Pulmonary artery endothelial cell (primary cell): ENCODE results near the gene FBXW8. TPM values are rescaled to one million over a fixed set of nuclear protein-coding genes. Genes with fewer than 3 reads are reported as not detected.

ENCODE experiments used
- DNase-seq: peaks from one replicate; pipeline ENCODE4 v3.0.0-alpha.2; 2011; ENCODE audit warnings: low read depth, low spot score
- total RNA-seq: library from RNA; depleted of rRNA; stranded (reverse); fragments of >200 nt; gene quantifications from 2 replicates; pipeline ENCODE4 v1.2.3, GENCODE V29; 2014

FBXW8 gene
- total RNA-seq, 1 donor from 2014 or later: 9.2 TPM

DNA sequence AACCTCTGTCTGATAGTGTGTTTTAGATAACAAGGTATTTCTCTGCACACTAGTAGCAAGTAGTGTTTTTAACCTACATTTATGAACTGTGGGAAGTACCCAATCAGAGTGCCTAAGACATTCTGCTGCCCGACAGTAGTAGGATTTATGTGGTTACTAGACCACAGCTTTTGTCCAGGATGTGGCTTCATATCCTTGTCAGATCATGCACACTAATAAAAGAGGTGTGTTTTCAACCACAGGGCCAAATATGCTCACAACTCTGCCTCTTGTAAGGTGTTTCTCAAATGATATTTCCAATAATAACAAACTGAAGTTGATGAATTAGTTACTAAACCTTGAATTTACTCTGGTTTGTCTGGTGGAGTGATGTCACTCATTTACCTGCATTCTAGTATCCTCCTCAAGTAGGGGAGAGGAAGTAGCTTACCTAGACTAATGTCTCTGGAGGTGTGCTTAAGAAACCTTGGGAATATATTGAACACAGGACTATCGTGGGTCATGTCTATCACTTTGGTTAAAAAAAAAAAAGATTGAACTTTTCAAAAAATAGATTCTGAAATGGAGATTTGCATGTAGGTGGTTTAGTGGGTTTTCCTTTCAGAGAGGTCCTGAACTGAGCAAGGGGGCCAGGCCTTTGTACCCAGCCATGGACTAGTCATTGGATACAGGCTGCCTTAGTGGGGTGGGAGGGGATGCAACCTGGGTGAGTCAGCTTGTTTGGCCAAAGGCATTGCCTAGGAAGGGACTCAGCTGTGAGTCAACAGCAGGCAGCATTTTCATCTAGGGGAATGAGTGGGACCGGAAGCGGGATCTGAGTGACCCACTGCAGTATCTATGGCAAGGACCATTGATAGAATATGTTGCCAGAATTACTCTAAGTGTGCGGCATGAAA is 14.1 kb downstream of the FBXW8 start:
- DNase-seq: peak; percentile 29

DNA sequence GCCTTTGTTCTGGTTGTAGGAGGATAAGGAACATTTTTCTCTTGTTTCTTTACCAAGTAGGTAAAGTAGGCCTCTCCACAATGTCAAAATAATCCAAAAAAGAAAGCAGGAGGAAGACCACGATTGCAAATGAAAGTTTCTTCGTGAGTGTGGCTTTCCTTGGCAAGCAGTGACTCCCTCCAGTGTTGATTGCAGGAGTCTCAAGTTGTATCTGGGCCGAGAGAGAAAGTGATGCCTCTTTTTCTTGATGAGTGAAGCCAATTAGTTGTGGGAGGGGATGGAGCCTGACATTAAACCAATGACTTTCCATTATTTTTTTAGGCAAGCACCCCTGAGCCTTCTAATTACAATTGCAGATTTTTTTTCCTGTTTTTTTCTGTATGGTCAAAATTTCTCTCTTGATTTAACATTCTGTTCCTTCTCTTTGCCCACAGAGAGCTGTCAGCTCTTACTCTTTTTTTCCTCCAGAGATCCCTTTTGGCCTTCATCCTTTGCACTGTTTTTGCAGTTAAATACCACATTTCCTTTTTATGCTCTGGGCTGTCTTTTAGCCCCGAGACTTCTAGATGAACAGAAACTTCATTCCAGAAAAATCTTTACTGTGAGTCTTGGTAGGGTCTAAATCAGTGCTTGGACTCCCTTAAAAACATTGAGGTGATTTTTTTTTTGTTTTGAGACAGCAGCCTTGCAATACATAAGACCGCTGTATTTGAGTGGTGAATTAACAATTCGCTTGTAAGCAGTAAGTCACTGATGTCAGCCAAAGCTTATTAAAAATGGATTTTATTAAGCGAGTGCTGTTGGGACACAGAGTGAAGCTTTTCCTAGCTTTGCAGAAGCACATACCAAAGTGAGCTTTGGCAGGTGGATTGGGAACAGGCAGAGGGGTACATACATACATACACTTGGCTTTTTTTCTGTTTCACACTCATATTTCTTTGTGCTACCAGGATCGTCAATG is 15.8 kb downstream of the FBXW8 start:
- no peak for DNase-seq

DNA sequence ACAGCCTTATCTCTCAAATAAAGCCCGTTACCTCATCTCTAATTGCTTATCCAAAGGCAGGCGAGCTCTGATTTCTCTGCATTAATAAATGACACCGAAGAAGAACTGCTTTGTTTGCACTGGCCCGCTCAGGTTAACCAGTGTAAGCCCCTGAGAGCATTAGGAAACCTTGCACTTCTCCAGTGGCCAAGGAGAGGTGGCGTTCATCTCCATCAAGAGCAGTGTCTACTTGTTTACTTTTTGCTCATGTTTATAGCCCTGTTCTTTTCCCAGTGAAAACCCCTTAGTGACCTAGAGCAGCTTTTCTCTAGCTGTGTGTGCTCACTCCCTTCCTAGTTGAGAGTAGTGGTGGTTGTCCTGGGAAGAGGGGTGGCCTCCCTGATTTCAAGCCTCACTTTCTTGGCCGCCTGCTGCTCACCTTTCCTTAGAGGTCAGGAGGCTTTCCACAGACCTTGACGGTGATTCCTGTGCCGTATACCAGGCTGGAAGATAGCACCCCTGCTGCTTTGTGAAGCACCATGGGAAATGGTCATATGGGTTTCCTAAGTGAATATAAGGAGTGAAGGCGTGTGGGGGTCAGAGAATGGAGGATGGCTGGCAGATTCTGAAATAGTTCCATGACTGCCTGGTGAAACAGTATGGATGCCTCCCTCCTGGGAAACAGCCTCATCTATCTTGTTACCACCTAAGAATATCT is 16.6 kb downstream of the FBXW8 start:
- no peak for DNase-seq

DNA sequence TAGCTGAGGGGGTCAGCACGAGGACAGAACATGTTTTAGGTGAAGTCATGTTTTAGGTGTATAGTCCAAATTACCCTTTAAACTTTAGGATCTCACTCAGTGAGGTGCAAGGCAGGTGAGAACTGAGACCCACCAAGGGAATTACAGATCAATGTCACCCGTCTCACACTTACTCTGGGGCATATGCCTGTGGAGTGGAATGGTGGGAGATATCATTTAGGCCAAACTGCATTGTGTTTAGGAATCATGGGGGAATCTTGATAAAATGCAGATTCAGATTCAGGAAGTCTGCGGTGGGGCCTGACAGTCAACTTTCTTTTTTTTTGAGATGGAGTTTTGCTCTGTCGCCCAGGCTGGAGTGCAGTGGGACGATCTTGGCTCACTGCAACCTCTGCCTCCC is 17.8 kb downstream of the FBXW8 start:
- DNase-seq: no peak

DNA sequence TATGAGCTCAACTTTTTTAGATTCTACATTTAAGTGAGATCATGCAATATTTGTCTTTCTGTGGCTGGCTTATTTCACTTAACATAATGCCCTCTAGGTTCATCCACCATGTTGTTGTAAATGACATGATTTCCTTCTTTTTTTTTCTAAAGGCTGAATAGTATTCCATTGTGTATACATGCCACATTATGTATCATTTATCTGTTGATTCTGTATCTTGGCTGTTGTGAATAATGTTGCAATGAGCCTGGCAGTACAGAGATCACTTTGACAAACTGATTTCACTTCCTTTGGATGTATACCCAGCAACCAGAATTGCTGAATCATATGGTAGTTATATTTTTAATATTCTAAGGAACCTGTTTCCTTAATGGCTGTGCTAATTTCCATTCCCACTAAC is 19.1 kb downstream of the FBXW8 start:
- DNase-seq: no peak

DNA sequence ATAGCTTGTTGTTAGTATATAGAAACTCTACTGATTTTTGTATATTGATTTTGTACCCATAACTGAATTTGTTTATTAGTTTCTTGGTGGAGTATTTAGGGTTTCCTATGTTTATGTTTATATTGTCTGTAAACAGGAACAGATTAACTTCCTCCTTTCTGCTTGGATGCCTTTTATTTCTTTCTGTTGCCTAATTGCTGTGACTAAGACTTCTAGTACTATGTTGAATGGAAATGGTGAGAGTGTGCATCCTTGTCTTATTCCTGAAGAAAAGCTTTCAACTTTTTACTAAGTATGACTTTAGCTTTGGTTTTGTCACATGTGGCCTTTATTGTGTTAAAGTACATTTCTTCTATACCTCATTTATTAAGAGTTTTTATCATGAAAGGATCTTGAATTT is 20.9 kb downstream of the FBXW8 start:
- no peak for DNase-seq

DNA sequence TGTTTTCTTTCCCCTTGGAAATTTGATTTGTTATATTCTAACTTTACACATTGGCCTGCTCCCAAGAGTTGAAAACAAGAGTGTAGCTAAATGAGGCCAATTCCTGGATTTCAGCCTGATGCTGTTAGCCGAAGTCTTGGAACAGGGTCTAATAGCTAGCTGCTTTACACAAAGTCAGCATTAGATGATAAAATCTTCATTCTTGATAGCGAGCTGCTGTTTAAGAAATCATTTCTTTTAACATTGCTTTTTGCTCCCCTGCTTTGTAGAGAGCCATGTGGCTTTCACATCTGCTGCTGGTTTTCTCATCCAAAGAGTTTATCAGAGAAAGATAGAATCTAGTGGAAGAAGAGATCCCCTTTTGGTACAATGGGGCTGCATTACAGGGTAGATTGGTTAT is 22.3 kb downstream of the FBXW8 start:
- DNase-seq: no peak

DNA sequence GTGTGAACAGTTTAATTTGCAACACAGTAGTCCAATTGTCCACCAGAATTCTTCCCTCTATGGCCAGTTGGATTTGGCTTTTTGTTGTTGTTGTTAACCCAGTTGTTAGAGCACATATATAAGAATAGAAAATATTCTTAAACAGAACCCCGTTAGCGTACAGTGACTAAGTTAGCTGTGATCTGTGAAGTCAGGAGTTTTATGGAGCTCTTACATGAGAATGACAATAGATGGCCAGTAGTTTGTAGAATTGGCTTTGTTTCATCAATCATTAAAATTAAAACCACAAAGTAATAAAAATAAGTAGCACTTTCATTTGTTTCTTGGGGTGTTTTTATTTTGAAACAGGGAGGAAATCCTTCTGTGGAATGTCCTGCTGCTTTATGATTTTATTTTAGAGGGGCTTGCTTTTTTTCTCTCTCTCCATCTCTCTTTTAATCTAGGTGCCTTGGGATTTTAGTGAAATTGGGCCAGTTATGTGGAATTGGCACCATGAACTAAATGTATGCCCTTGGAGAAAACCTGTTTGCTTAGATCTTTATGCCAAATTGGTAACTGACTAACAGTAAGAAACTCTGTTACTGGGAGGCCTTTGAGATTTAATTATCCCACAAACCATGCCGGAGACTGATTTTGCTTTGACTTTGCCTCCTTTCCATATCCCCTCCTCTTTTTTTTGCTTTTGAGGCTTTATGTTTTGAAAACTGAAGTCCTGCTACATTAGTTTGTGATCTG is 22.9 kb downstream of the FBXW8 start:
- no peak for DNase-seq

DNA sequence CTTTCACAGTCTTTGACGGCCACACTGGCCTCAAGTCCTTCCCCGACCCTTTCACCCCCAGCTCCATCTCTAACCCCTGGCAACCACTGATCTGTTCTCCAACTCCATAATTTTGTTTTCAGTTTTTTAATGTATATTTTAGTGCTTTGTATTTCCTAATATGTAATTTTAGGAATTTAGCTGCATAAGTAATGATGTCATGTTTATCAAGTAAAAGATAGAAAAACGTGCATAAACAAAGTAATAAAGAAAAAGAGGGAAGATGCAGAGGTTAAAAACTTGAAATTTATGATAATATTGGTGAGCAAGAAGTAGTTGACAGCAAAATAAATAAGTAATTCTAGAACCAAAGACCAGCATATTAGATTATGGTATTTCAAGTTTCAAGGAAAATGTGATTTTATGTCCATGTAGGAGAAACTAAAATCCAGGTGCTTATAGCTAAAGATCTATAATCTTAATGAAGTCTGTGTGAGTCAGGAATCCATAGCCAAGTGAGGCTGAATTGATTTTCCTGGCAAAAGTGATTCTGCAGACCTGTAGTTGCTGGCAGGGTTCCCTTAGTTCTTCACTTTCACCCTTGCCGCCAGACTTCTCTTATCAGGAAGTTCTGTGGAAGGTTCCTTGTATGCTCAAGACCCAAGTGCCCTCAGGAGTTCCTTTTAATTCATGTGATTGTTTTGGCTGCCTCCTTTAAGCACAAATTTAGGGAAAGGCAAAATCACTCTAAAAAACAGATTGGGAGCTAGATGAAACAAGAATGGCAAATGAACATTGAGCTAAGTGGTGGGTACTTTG is 24.4 kb downstream of the FBXW8 start:
- no peak for DNase-seq

DNA sequence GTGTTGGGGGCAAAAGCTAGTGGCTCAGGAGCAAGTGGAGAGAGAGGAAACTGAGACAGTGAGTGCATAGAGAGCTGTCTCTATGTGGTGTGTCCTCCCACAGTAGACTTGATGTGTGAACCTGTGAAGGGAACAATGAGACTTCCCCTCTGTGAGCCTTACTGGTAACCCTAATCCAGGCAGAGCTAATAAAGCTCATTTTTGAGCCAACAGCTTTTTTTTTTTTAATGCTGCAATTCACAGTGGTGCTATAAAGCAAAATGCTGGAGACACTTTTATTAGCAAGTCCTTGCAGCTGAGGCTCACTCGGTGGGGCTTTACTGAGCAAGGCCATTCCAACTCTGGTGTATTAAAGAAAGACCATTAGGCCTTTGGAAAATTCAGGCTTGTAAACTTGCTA is 26.9 kb downstream of the FBXW8 start:
- no peak for DNase-seq

DNA sequence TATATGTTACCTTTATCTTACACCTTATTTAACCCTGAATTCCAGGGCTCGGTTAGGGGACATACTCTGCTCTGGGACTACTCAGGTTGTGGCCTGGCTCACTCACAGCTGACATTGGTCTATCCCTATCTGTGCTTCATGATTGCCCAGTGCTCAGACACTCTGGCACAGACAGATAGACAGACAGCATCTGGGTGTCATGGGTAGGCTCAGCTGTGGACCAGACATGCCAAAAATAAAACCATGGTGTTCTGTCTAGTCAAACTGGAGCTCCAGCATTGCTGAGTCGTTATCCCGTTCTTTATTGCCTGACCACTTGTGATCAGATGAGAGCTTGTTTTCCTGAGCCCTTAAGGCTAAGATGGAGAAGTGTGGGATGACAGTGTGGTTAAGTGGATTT is 29.0 kb downstream of the FBXW8 start:
- no peak for DNase-seq

DNA sequence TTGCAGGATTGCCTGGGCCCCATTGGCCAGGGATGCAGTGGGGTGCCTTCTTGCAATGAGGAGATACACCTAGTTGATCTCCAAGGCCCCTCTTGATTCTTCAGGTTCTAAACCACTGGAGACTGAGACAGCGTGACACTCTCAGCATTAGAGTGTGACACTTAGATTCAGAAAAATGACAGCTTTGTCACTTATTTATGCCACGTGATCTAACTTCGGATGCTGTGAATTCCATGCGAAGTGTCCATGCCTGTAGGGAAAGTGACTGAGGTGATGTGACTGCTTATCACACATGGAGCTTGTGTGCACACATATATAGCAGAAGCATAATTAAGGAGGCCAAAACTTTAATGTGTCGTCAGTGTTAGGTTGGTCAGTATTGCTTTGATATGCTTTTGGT is 30.4 kb downstream of the FBXW8 start:
- no peak for DNase-seq

DNA sequence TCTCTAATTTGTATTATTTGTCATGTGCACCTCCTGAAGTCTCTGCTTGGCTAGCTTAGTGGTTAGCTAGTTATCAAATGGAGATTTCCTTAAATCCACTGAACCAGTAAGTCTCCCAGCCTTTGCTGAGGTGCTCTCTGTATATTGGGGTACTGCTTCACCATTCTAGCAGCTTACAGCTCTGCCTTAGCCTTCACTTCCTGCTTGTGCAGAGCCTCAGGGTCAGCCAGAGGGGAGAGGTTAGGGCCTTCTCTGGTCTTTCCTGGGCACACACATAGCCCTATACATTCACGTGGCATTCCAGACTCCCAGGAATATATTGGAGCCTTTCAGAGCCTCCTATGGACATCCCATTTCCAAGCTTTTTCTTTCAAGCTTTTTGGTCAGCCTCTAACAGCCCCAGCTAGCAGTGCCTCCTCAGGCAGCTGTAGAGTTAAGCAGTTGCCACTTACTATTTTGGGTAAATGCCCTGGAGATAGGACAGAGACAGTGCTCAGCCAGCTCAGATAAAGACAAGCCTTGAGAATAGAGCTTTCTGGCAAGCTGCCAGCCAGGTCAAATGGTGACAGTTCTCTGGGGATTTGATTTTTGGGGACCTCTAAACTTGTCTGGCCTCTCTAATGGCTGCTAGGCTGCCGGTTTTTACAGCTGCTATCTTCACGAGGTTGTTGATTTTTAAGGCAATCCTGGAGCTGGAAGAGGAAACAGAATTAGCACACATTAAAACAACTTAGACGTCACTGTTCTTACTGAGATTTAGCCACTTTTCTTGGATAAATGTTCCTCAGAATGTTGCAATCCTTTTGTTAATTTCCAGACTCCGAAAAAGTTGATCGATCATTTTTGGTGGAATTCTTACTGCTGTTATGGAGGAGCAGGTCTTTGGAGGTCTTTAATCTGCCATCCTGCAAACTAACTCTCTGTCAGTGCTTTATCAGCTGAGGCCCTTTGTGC is 32.9 kb downstream of the FBXW8 start:
- DNase-seq: no peak

DNA sequence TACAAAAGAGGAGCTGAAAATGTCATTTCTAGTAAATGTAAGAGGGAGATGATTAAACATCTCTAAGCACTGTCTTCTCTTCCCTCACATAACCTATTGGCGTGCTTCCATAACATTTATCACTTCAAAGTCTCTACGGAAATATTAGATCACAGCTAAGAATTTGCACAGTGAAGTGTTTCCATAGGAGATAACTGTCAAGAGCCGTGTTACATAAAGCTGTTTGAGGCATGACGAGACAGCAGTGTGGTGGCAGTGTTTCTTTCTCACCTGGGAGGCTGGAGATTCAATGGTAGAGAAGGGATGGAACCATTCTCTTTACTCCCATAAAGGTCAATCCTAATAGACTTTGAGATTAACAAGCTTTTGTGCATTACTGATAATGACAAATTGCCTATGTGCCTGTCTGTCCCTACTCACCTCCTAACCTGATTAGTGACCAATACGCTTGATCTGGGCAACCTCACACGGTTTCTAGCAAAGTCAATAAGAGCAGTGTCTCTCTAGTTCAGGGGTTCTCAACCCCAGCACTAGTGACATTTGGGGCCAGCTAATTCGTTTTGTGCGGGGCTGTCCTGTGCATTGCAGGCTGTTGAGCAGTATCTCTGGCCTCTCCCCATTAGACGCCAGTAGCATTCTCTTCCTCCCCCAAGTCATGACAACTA is 35.3 kb downstream of the FBXW8 start:
- no peak for DNase-seq

DNA sequence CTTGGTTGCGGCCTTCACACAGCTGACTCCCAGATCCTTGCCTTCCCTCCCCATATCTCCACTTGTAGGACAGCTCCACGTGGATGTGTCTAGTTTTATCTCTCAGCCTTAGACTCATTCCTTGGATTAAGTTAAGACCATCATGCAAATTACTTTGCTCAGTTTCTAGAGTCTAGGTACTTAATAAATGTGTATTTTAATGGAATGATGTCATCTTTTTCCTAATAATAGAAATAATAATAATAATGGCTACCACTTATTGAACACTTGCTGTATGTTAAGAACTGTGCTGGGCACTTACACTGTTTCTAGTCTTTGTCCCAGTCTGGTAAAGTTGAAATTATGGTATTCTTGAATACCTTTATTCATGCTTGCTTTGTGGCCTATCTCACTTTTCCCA is 37.5 kb downstream of the FBXW8 start:
- DNase-seq: no peak

DNA sequence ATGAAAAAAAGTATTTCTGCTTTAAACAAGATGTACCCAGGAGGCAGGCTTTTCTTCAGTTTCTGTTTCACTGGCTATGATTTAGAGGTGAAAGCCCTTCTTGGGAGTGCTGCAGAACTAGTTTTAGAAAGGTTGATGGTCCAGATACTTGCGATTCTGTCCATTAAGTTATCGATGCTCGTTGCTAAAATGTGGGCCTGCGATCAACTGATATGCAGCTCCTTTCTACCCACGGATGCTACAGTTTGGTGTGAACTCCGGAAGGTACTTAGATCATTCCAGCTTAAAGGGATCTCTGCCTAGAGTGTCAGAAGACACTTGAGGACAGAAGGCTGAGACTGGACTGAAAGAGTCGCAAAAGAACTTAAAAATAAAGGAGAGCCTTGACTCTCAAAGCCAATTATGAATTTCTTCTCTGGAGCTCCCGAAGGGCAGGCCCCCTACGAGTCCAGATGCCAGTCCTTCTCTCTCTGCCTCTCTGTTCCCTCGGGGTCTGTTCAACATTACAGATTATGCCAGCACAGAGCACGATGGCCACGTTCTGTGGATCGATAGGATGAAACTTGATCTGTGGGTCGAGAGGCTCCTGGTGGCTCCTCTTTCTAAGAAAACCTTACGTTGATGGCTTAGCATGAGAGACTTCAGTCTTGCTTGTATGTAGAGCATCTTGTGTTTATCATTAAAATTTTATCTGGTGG is 40.0 kb downstream of the FBXW8 start:
- DNase-seq: no peak

DNA sequence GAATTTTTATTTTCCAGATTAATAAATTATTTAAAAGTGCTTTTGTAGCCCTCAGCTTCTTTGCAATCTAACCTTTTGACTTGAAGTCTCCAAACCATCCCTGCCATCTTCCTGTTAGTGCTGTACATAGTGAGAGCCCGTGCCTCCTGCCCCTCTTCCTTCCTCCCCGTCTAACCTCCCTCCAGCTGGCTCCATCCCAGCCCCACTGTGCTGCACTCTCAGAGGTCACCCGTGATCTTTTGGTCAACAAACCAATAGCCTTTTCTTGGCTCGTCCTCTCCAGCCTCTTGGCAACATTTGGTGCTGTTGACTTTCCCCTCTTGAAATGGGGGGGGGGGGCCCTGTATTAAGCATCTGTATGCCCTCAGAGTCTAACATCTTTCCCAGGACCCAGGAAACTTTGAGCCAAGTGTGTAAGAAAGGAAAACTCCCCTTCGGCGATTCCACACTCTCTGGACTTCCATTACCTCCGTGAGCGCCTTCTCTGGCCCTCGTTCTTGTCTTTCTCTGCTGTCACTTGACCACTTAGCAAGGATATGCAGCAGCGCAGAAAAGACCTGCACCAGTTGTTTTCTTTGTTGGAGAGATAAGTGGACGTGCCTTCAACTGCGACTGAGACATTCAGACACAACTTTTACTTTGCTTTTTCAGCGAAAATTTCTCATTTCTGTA is 44.1 kb downstream of the FBXW8 start:
- no peak for DNase-seq
